Right lobe of liver (tissue), 6 donors: ENCODE data around the gene ERFL. TPM values are rescaled to one million over a fixed set of nuclear protein-coding genes. Genes with fewer than 3 reads are reported as not detected.

Source experiments
- ATAC-seq, 4 donors: fragments of 200-7000 bp; cut with Tn5 transposase; one replicate each; pipeline ENCODE4 v1.9.1; 2020; ENCODE audit warnings: mild to moderate bottlenecking in 4 of 4, moderate library complexity in 4 of 4
- DNase-seq, 3 donors: peaks; one replicate each; pipeline ENCODE4 v3.0.0-alpha.2; 2020
- H3K27ac ChIP-seq, 3 donors: fragments of 200-600 bp; one replicate each; pipeline ENCODE4 v1.8.0; 2022
- H3K27me3 ChIP-seq, 2 donors: fragments of 200-600 bp; one replicate each; pipeline ENCODE4 v1.8.0; 2022
- H3K36me3 ChIP-seq, 4 donors: fragments of 200-600 bp; sonication (generic) in 1 of 4; one replicate each; pipeline versions ENCODE4 v1.5.1 to v1.8.0; 2017 to 2022; ENCODE audit warnings: control low read depth in 1 of 4
- H3K4me1 ChIP-seq, 4 donors: fragments of 200-600 bp; sonication (generic) in 1 of 4; one replicate each; pipeline versions ENCODE4 v1.5.1 to v1.8.0; 2017 to 2022; ENCODE audit warnings: control low read depth in 1 of 4
- H3K4me3 ChIP-seq, 3 donors: fragments of 200-600 bp; one replicate each; pipeline ENCODE4 v1.8.0; 2022
- H3K9me3 ChIP-seq, 4 donors: fragments of 200-600 bp; sonication (generic) in 1 of 4; one replicate each; pipeline versions ENCODE4 v1.5.1 to v1.8.0; 2017 to 2022; ENCODE audit warnings: control low read depth in 1 of 4
- CTCF ChIP-seq, 4 donors: fragments of 200-600 bp in 3 of 4; fragments of 450-650 bp in 1 of 4; IDR thresholded peaks; one replicate each; pipeline versions ENCODE4 v1.5.1 to v1.8.0; 2016 to 2022; ENCODE audit warnings: antibody characterized with exemption in 4 of 4, mild to moderate bottlenecking in 2 of 4
- POLR2A ChIP-seq: fragments of 450-650 bp; IDR thresholded peaks from one replicate; pipeline ENCODE4 v1.6.1; 2017; ENCODE audit warnings: antibody characterized with exemption, mild to moderate bottlenecking
- WGBS: methylation state at CpG from one replicate; pipeline ENCODE4 v1.1.6; 2018; ENCODE audit warnings: low coverage, low lambda C conversion rate; ENCODE audit not compliant: insufficient coverage; ENCODE audit errors: missing lambda C conversion rate; 5-methylcytosine and 5-hydroxymethylcytosine counted together
- intact Hi-C, 2 donors: fragments of 100-400 bp; cut with DNase I; formaldehyde crosslinking; loops; one replicate each; pipeline versions ENCODE4 v1.11.2 to v1.14.1; 2022
- total RNA-seq, 6 experiments: library from RNA; depleted of rRNA in 2 of 6; stranded (reverse); fragments of >200 nt in 2 of 6; fragmentation: NEBNext Ultra II Directional in 3 of 6; extraction: Animal tissue kit (Norgen Biotek cat#: 25700) in 3 of 6; gene quantifications; one replicate each; pipeline versions ENCODE4 v1.1.0 to v1.2.4, GENCODE V29; 2016 to 2023
- donor health status: DM: no; HTN: yes; CAD: no.
- donor health status: DM: no; HTN: no; CAD: no.
- donor health status: DM: no; HTN: no; CAD: no.
- donor health status: DM: no; HTN: yes; CAD: no.
- donor health status: DM: no; HTN: yes; CAD: no.

Gene ERFL
- total RNA-seq, 6 experiments from 2014 or later = not detected

GRCh38 chr19:41960973-41961372, 32.7 kb upstream of the ERFL start:
- Histone ChIP-seq H3K4me1 (peaks cover 0 to 10% (median 4%) of the 10 kb centered on the region in 4 donors), H3K27ac (no peak overlapping the region), H3K9me3 (no peaks in the 10 kb centered on the region), H3K27me3 (no peaks in the 10 kb centered on the region), H3K36me3 (no peaks in the 10 kb centered on the region), H3K4me3 (no peak overlapping the region)
- ATAC-seq = no peak
- 88% methylated on average over 5 of the region's 5 CpGs for WGBS
- no peak for TF ChIP-seq POLR2A
- no peak for TF ChIP-seq CTCF (IDR thresholded peaks at IDR 0.05)
- intact Hi-C loops = no loop called here
- no peak for DNase-seq

GRCh38 chr19:41959056-41960053, 31.1 kb upstream of the ERFL start, which contains the start of gene RABAC1:
TSS of gene RABAC1 (minus strand) at chr19:41959321. CDS start at chr19:41959292, 29 bp downstream.
- H3K36me3 ChIP-seq = no peaks in the 10 kb centered on the region
- ATAC-seq = peak; percentile 88 to 91 (median 89)
- peak; percentile 90 to 93 (median 91) for DNase-seq
- H3K27ac ChIP-seq = peak within 1 kb of the TSS; percentile 34 to 87 (median 81)
- no peaks in the 10 kb centered on the region for H3K9me3 ChIP-seq
- WGBS = 0% methylated on average over 6 of the region's 46 CpGs
- TF ChIP-seq POLR2A = no peak
- peak in 1 of 4 donors; percentile 2 for TF ChIP-seq CTCF (IDR thresholded peaks at IDR 0.05)
- intact Hi-C loops = no loop called here
- peaks cover 0 to 10% (median 4%) of the 10 kb centered on the region in 4 donors for H3K4me1 ChIP-seq
- H3K4me3 ChIP-seq = peak within 1 kb of the TSS; percentile 75 to 97 (median 94)
- no peaks in the 10 kb centered on the region for H3K27me3 ChIP-seq

- peak; percentile 92 to 94 (median 93) for DNase-seq
- Histone ChIP-seq H3K27me3 (no peaks in the 10 kb centered on the region), H3K36me3 (no peaks in the 10 kb centered on the region), H3K4me1 (peaks cover 0 to 10% (median 4%) of the 10 kb centered on the region in 4 donors), H3K27ac (peak overlapping the region; percentile 34 to 87 (median 81)), H3K9me3 (no peaks in the 10 kb centered on the region), H3K4me3 (peak overlapping the region; percentile 75 to 97 (median 94))
- TF ChIP-seq POLR2A (peak; percentile 51), CTCF (IDR thresholded peaks at IDR 0.05) (no peak)
- intact Hi-C loops = no loop called here
- peak; percentile 87 to 91 (median 89) for ATAC-seq
- 0% methylated on average over 5 of the region's 43 CpGs for WGBS
These were observed 30.3 kb upstream of the ERFL start for GRCh38 chr19:41958367-41959055.

- Histone ChIP-seq H3K4me3 (peak overlapping the region; percentile 75 to 97 (median 94)), H3K36me3 (no peaks in the 10 kb centered on the region), H3K27me3 (no peaks in the 10 kb centered on the region), H3K4me1 (peaks cover 0 to 10% (median 4%) of the 10 kb centered on the region in 4 donors), H3K9me3 (no peaks in the 10 kb centered on the region), H3K27ac (peak overlapping the region in 2 of 3 donors; percentile 34 to 81)
- DNase-seq (peak; percentile 71 to 80 (median 74)), ATAC-seq (peak; percentile 79 to 84 (median 82))
- peak; percentile 77 to 91 (median 85) for TF ChIP-seq CTCF (IDR thresholded peaks at IDR 0.05)
- TF ChIP-seq POLR2A = no peak
- WGBS = 11% methylated on average over 7 of the region's 10 CpGs
- intact Hi-C loops = no loop called here
These were observed 29.7 kb upstream of the ERFL start for GRCh38 chr19:41957838-41958366.
